Measurements from ENCODE around the gene CAPN2.

DNA sequence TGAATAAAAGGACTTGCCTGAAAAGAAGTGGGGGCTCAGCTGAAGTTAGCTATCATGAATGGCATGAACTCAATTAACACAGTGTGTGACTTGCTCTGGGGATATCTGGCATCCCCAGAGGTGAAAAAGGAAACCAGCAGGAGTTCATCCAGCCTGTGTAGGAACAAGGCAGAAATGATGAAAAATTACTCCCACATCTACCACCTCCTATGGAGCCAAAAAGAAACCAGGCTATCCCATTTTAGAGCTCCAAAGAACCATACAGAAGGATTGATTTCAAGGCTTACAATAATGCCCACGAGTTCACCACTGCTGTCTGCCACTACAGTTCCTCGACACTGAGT is 108.1 kb downstream of the CAPN2 start:
- TF ChIP-seq, protein P1, sequence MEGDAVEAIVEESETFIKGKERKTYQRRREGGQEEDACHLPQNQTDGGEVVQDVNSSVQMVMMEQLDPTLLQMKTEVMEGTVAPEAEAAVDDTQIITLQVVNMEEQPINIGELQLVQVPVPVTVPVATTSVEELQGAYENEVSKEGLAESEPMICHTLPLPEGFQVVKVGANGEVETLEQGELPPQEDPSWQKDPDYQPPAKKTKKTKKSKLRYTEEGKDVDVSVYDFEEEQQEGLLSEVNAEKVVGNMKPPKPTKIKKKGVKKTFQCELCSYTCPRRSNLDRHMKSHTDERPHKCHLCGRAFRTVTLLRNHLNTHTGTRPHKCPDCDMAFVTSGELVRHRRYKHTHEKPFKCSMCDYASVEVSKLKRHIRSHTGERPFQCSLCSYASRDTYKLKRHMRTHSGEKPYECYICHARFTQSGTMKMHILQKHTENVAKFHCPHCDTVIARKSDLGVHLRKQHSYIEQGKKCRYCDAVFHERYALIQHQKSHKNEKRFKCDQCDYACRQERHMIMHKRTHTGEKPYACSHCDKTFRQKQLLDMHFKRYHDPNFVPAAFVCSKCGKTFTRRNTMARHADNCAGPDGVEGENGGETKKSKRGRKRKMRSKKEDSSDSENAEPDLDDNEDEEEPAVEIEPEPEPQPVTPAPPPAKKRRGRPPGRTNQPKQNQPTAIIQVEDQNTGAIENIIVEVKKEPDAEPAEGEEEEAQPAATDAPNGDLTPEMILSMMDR (IDR thresholded peaks at IDR 0.05), result no peak
- TF ChIP-seq POLR2A (IDR thresholded peaks at IDR 0.05), result no peak
